ENCODE measurements around the gene PRRX2.

DNA sequence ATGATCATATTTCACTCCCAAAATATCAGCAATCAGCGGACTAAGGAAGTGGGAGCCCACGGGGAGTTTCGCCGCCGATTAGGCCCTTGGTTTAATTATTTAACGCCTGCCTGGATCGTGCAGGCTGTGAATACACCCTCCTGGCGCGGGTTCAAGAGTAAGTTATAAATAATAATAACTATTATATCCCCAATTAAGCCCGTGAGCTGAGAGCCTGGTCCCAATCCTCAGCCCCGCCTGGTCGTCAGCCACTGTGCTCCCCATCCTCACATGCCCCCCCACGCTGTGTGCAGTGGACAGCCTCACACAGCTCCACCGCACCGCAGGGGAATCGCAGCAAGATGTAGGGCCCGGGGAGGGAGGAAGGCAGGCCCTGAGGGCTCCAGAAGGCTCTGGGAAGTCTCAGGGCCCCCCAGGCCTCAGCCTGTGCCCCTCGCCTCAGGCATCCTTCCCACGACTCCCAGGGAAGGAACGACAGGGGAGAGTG lies 10.8 kb upstream of the PRRX2 start:
- TF ChIP-seq POLR2AphosphoS5 (IDR thresholded peaks at IDR 0.05; ENCODE audit: low read depth, low read length), result no peak
- TF ChIP-seq, protein P1, sequence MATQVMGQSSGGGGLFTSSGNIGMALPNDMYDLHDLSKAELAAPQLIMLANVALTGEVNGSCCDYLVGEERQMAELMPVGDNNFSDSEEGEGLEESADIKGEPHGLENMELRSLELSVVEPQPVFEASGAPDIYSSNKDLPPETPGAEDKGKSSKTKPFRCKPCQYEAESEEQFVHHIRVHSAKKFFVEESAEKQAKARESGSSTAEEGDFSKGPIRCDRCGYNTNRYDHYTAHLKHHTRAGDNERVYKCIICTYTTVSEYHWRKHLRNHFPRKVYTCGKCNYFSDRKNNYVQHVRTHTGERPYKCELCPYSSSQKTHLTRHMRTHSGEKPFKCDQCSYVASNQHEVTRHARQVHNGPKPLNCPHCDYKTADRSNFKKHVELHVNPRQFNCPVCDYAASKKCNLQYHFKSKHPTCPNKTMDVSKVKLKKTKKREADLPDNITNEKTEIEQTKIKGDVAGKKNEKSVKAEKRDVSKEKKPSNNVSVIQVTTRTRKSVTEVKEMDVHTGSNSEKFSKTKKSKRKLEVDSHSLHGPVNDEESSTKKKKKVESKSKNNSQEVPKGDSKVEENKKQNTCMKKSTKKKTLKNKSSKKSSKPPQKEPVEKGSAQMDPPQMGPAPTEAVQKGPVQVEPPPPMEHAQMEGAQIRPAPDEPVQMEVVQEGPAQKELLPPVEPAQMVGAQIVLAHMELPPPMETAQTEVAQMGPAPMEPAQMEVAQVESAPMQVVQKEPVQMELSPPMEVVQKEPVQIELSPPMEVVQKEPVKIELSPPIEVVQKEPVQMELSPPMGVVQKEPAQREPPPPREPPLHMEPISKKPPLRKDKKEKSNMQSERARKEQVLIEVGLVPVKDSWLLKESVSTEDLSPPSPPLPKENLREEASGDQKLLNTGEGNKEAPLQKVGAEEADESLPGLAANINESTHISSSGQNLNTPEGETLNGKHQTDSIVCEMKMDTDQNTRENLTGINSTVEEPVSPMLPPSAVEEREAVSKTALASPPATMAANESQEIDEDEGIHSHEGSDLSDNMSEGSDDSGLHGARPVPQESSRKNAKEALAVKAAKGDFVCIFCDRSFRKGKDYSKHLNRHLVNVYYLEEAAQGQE (IDR thresholded peaks at IDR 0.05; ENCODE audit: insufficient read depth in 1 of 2, low read depth in 2 of 2, low read length in 2 of 2), result no peak
- no peak for TF ChIP-seq TAF1 (IDR thresholded peaks at IDR 0.05; ENCODE audit: borderline replicate concordance, insufficient read depth, low read length)

All from PFSK-1 (cell line).